ENCODE measurements around the gene CACNA1B.

CACNA1B gene

DNA sequence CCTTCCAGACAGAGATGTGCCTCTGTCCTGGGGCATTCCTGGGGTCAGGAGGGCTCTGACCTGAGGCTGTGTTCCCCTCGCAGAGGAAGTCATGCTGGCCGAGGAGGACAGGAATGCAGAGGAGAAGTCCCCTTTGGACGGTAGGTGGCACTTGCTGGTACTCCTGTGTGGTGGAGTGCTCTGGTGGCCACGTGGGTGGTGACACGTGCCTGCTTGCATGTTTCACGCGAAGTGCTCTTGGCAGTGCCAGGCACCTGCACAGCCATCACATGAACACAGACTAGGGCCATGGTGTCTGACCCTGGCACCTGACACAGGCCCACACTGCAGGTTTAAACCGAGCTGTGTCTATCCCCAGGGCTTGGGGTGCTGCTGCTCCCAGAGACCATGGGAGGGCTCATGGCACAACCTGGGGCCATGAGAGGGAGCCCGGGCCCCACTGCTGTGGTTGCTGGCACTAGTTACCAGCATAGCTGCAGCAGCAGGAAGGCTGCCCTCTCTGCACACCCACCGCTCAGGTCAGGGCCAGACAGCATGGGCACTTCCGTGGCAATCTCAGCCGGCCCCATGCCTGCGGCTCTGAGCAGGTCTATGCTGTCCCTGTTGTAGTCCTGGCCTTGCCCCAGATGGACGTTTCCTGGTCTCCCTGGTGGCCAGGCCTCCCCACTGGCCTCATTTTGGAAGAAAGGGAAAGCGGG is 79.3 kb downstream of the CACNA1B start:
- no peak overlapping the region for H4K8ac ChIP-seq (ENCODE audit: low read depth, low read length)
- no peak overlapping the region for H2BK15ac ChIP-seq (ENCODE audit: low read length)
- no peak overlapping the region for H3K4me3 ChIP-seq (ENCODE audit: low read length in 2 of 2)
- peaks cover 0 to 3% (median 0%) of the 10 kb centered on the region in 3 experiments for H3K27me3 ChIP-seq (ENCODE audit: control insufficient read depth in 3 of 3, insufficient read depth in 3 of 3, low read depth in 1 of 3, low read length in 3 of 3)
- no peaks in the 10 kb centered on the region for H3K36me3 ChIP-seq (replicated peaks in 1 of 2; ENCODE audit: control insufficient read depth in 2 of 2, insufficient read depth in 2 of 2, low read length in 2 of 2)
- no peak overlapping the region for H2BK5ac ChIP-seq (ENCODE audit: low read length)
- no CpG with 5 or more reads among the region's 15 CpGs for WGBS, 2 donors (ENCODE audit: extremely low coverage in 2 of 2, insufficient read length in 2 of 2, insufficient replicate concordance in 1 of 2)
- no peak overlapping the region for H3K23ac ChIP-seq (ENCODE audit: low read depth, low read length, poor library complexity)
- no peak overlapping the region for H3K4me2 ChIP-seq (ENCODE audit: insufficient read depth, low read length, poor library complexity, severe bottlenecking)
- no peaks in the 10 kb centered on the region for H3K4me1 ChIP-seq (ENCODE audit: control insufficient read depth in 2 of 2, insufficient read depth in 1 of 2, low read depth in 1 of 2, low read length in 2 of 2)
- H3K79me1 ChIP-seq (ENCODE audit: low read depth, low read length): no peaks in the 10 kb centered on the region
- no peak overlapping the region for H2AK5ac ChIP-seq (ENCODE audit: low read depth, low read length)
- no peak overlapping the region for H3K18ac ChIP-seq (ENCODE audit: low read length)
- no peak overlapping the region for H3K14ac ChIP-seq (ENCODE audit: low read length)
- H2BK12ac ChIP-seq (ENCODE audit: low read length): no peak overlapping the region
- no peak overlapping the region for H4K91ac ChIP-seq (ENCODE audit: low read depth, low read length, poor library complexity)
- no peak overlapping the region for H2AFZ ChIP-seq (ENCODE audit: low read length)
- H3K9ac ChIP-seq (ENCODE audit: low read depth, low read length, poor library complexity): no peak overlapping the region
- DNase-seq (ENCODE audit: low spot score): no peak
- no peak overlapping the region for H3K4ac ChIP-seq (ENCODE audit: low read length)
- H3K9me3 ChIP-seq (replicated peaks in 1 of 2; ENCODE audit: control insufficient read depth in 2 of 2, insufficient read depth in 1 of 2, low read depth in 1 of 2, low read length in 2 of 2): peaks cover 0 to 8% of the 10 kb centered on the region in 2 donors
- H3K27ac ChIP-seq (replicated peaks; ENCODE audit: low read length): no peak overlapping the region
- H2BK120ac ChIP-seq (ENCODE audit: low read depth, low read length): no peak overlapping the region

GRCh38 chr9:137959641-137960411 is 82.2 kb downstream of the CACNA1B start:
- no peak overlapping the region for H3K9ac ChIP-seq (ENCODE audit: low read depth, low read length, poor library complexity)
- H3K79me1 ChIP-seq (ENCODE audit: low read depth, low read length): no peaks in the 10 kb centered on the region
- H2BK5ac ChIP-seq (ENCODE audit: low read length): peak overlapping the region; percentile 3
- H2AK5ac ChIP-seq (ENCODE audit: low read depth, low read length): no peak overlapping the region
- H3K4ac ChIP-seq (ENCODE audit: low read length): no peak overlapping the region
- peaks cover 0 to 4% of the 10 kb centered on the region in 2 donors for H3K9me3 ChIP-seq (replicated peaks in 1 of 2; ENCODE audit: control insufficient read depth in 2 of 2, insufficient read depth in 1 of 2, low read depth in 1 of 2, low read length in 2 of 2)
- no peak overlapping the region for H2BK120ac ChIP-seq (ENCODE audit: low read depth, low read length)
- no peak overlapping the region for H2AFZ ChIP-seq (ENCODE audit: low read length)
- no peak overlapping the region for H3K18ac ChIP-seq (ENCODE audit: low read length)
- WGBS, 2 donors (ENCODE audit: extremely low coverage in 2 of 2, insufficient read length in 2 of 2, insufficient replicate concordance in 1 of 2): no CpG with 5 or more reads among the region's 36 CpGs
- no peak overlapping the region for H3K14ac ChIP-seq (ENCODE audit: low read length)
- H3K4me3 ChIP-seq (ENCODE audit: low read length in 2 of 2): no peak overlapping the region
- H3K4me1 ChIP-seq (ENCODE audit: control insufficient read depth in 2 of 2, insufficient read depth in 1 of 2, low read depth in 1 of 2, low read length in 2 of 2): no peaks in the 10 kb centered on the region
- peak overlapping the region; percentile 12 for H2BK15ac ChIP-seq (ENCODE audit: low read length)
- no peak overlapping the region for H4K8ac ChIP-seq (ENCODE audit: low read depth, low read length)
- no peak overlapping the region for H3K27ac ChIP-seq (replicated peaks; ENCODE audit: low read length)
- peak overlapping the region; percentile 2 for H3K4me2 ChIP-seq (ENCODE audit: insufficient read depth, low read length, poor library complexity, severe bottlenecking)
- DNase-seq (ENCODE audit: low spot score): no peak
- no peak overlapping the region for H3K23ac ChIP-seq (ENCODE audit: low read depth, low read length, poor library complexity)
- H3K36me3 ChIP-seq (replicated peaks in 1 of 2; ENCODE audit: control insufficient read depth in 2 of 2, insufficient read depth in 2 of 2, low read length in 2 of 2): no peaks in the 10 kb centered on the region
- H2BK12ac ChIP-seq (ENCODE audit: low read length): no peak overlapping the region
- H3K27me3 ChIP-seq (ENCODE audit: control insufficient read depth in 3 of 3, insufficient read depth in 3 of 3, low read depth in 1 of 3, low read length in 3 of 3): peaks cover 0 to 3% (median 0%) of the 10 kb centered on the region in 3 experiments
- H4K91ac ChIP-seq (ENCODE audit: low read depth, low read length, poor library complexity): no peak overlapping the region

DNA sequence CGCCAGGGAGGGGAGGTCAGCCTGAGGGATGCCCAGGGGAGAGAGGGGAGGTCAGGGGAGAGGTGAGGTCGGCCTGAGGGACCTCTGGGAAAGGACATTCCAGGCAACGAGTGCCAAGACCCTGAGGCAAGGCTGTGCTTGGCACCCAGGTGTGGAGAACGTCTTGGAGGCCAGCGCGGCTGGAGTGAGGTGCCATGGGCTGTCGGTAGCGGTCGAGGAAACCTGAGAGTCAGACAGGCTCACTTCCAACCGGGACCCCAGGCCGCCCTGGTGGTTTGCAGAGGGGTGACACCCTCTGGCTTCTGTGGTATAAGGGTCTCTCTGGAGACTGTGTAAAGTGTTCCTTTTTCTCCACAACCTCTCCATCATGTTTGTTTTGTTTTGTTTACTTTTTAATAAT is 82.9 kb downstream of the CACNA1B start:
- H3K23ac ChIP-seq (ENCODE audit: low read depth, low read length, poor library complexity): peak overlapping the region; percentile 81
- no peak for DNase-seq (ENCODE audit: low spot score)

GRCh38 chr9:137963525-137963924 is 85.9 kb downstream of the CACNA1B start:
- H3K4ac ChIP-seq (ENCODE audit: low read length): no peak overlapping the region
- no peak overlapping the region for H3K4me3 ChIP-seq (ENCODE audit: low read length in 2 of 2)
- DNase-seq (ENCODE audit: low spot score): no peak
- no peak overlapping the region for H2AK5ac ChIP-seq (ENCODE audit: low read depth, low read length)
- H2BK15ac ChIP-seq (ENCODE audit: low read length): no peak overlapping the region
- H3K4me1 ChIP-seq (ENCODE audit: control insufficient read depth in 2 of 2, insufficient read depth in 1 of 2, low read depth in 1 of 2, low read length in 2 of 2): peaks cover 0 to 7% of the 10 kb centered on the region in 2 donors
- no peak overlapping the region for H4K91ac ChIP-seq (ENCODE audit: low read depth, low read length, poor library complexity)
- H3K18ac ChIP-seq (ENCODE audit: low read length): no peak overlapping the region
- no peak overlapping the region for H3K27ac ChIP-seq (replicated peaks; ENCODE audit: low read length)
- no peak overlapping the region for H4K8ac ChIP-seq (ENCODE audit: low read depth, low read length)
- peaks cover 0 to 3% (median 0%) of the 10 kb centered on the region in 3 experiments for H3K27me3 ChIP-seq (ENCODE audit: control insufficient read depth in 3 of 3, insufficient read depth in 3 of 3, low read depth in 1 of 3, low read length in 3 of 3)
- H2BK120ac ChIP-seq (ENCODE audit: low read depth, low read length): no peak overlapping the region
- H2AFZ ChIP-seq (ENCODE audit: low read length): no peak overlapping the region
- WGBS, 2 donors (ENCODE audit: extremely low coverage in 2 of 2, insufficient read length in 2 of 2, insufficient replicate concordance in 1 of 2): no CpG with 5 or more reads among the region's 6 CpGs
- no peak overlapping the region for H3K23ac ChIP-seq (ENCODE audit: low read depth, low read length, poor library complexity)
- H3K79me1 ChIP-seq (ENCODE audit: low read depth, low read length): no peaks in the 10 kb centered on the region
- no peak overlapping the region for H3K14ac ChIP-seq (ENCODE audit: low read length)
- no peaks in the 10 kb centered on the region for H3K36me3 ChIP-seq (replicated peaks in 1 of 2; ENCODE audit: control insufficient read depth in 2 of 2, insufficient read depth in 2 of 2, low read length in 2 of 2)
- H3K9ac ChIP-seq (ENCODE audit: low read depth, low read length, poor library complexity): no peak overlapping the region
- no peak overlapping the region for H2BK5ac ChIP-seq (ENCODE audit: low read length)
- peaks cover 0 to 4% of the 10 kb centered on the region in 2 donors for H3K9me3 ChIP-seq (replicated peaks in 1 of 2; ENCODE audit: control insufficient read depth in 2 of 2, insufficient read depth in 1 of 2, low read depth in 1 of 2, low read length in 2 of 2)
- peak overlapping the region; percentile 11 for H3K4me2 ChIP-seq (ENCODE audit: insufficient read depth, low read length, poor library complexity, severe bottlenecking)
- no peak overlapping the region for H2BK12ac ChIP-seq (ENCODE audit: low read length)

More for the DNA sequence above, 82.9 kb downstream of the CACNA1B start:
- Histone ChIP-seq H3K18ac (ENCODE audit: low read length) (peak overlapping the region; percentile 77), H3K4ac (ENCODE audit: low read length) (no peak overlapping the region), H3K27me3 (ENCODE audit: control insufficient read depth in 3 of 3, insufficient read depth in 3 of 3, low read depth in 1 of 3, low read length in 3 of 3) (peaks cover 0 to 3% (median 0%) of the 10 kb centered on the region in 3 experiments), H2BK120ac (ENCODE audit: low read depth, low read length) (no peak overlapping the region), H3K79me1 (ENCODE audit: low read depth, low read length) (no peaks in the 10 kb centered on the region), H3K4me1 (ENCODE audit: control insufficient read depth in 2 of 2, insufficient read depth in 1 of 2, low read depth in 1 of 2, low read length in 2 of 2) (no peaks in the 10 kb centered on the region), H3K4me3 (ENCODE audit: low read length in 2 of 2) (peak overlapping the region in 1 of 2 donors; percentile 16), H2AFZ (ENCODE audit: low read length) (no peak overlapping the region), H3K4me2 (ENCODE audit: insufficient read depth, low read length, poor library complexity, severe bottlenecking) (no peak overlapping the region), H2AK5ac (ENCODE audit: low read depth, low read length) (no peak overlapping the region), H2BK15ac (ENCODE audit: low read length) (no peak overlapping the region), H2BK12ac (ENCODE audit: low read length) (no peak overlapping the region), H3K9me3 (replicated peaks in 1 of 2; ENCODE audit: control insufficient read depth in 2 of 2, insufficient read depth in 1 of 2, low read depth in 1 of 2, low read length in 2 of 2) (peaks cover 0 to 2% of the 10 kb centered on the region in 2 donors), H4K91ac (ENCODE audit: low read depth, low read length, poor library complexity) (no peak overlapping the region), H2BK5ac (ENCODE audit: low read length) (no peak overlapping the region), H3K14ac (ENCODE audit: low read length) (peak overlapping the region; percentile 85), H3K9ac (ENCODE audit: low read depth, low read length, poor library complexity) (no peak overlapping the region), H3K27ac (replicated peaks; ENCODE audit: low read length) (no peak overlapping the region), H3K36me3 (replicated peaks in 1 of 2; ENCODE audit: control insufficient read depth in 2 of 2, insufficient read depth in 2 of 2, low read length in 2 of 2) (no peaks in the 10 kb centered on the region), H4K8ac (ENCODE audit: low read depth, low read length) (no peak overlapping the region)
- WGBS, 2 donors (ENCODE audit: extremely low coverage in 2 of 2, insufficient read length in 2 of 2, insufficient replicate concordance in 1 of 2): no CpG with 5 or more reads among the region's 11 CpGs
